Fibroblast of skin of back (primary cell): ENCODE measurements around the gene UNC45B.

Source experiments
- DNase-seq: peaks from one replicate; pipeline ENCODE4 v3.0.0-alpha.2; 2013

UNC45B gene

GRCh38 chr17:35142467-35142796 is 5.2 kb upstream of the UNC45B start:
- no peak for DNase-seq

- no peak for DNase-seq
These were observed 2.8 kb upstream of the UNC45B start for GRCh38 chr17:35144840-35145239.

- DNase-seq: no peak
These were observed 1.3 kb upstream of the UNC45B start for GRCh38 chr17:35146214-35146833.

- DNase-seq: no peak
These were observed 527 bp downstream of the UNC45B start for GRCh38 chr17:35148144-35148543.

GRCh38 chr17:35149941-35150340 is 2.3 kb downstream of the UNC45B start:
- no peak for DNase-seq

GRCh38 chr17:35151080-35151479 is 3.5 kb downstream of the UNC45B start:
- peak; percentile 1 for DNase-seq

- no peak for DNase-seq
These were observed 5.0 kb downstream of the UNC45B start for GRCh38 chr17:35152421-35153140.

- DNase-seq: no peak
These were observed 6.9 kb downstream of the UNC45B start for GRCh38 chr17:35154196-35155165.

GRCh38 chr17:35155246-35155645 is 7.6 kb downstream of the UNC45B start:
- DNase-seq: no peak

GRCh38 chr17:35159940-35160339 is 12.3 kb downstream of the UNC45B start:
- DNase-seq: no peak

GRCh38 chr17:35160354-35161201 is 13.0 kb downstream of the UNC45B start:
- no peak for DNase-seq

GRCh38 chr17:35161281-35161761 is 13.7 kb downstream of the UNC45B start:
- no peak for DNase-seq

- DNase-seq: no peak
These were observed 15.1 kb downstream of the UNC45B start for GRCh38 chr17:35162755-35163154.

- no peak for DNase-seq
These were observed 16.3 kb downstream of the UNC45B start for GRCh38 chr17:35163886-35164285.

- no peak for DNase-seq
These were observed 17.1 kb downstream of the UNC45B start for GRCh38 chr17:35164716-35165115.

GRCh38 chr17:35166526-35166925 is 18.9 kb downstream of the UNC45B start:
- DNase-seq: no peak

GRCh38 chr17:35167046-35167445 is 19.4 kb downstream of the UNC45B start:
- no peak for DNase-seq

GRCh38 chr17:35167666-35168065 is 20.0 kb downstream of the UNC45B start:
- DNase-seq: peak; percentile 17

- DNase-seq: no peak
These were observed 22.3 kb downstream of the UNC45B start for GRCh38 chr17:35169835-35170363.

- no peak for DNase-seq
These were observed 23.6 kb downstream of the UNC45B start for GRCh38 chr17:35170968-35171771.

GRCh38 chr17:35171834-35172233 is 24.2 kb downstream of the UNC45B start:
- DNase-seq: no peak
